GM18858 (cell line): ENCODE data around the gene RAD1.

Experiments
- ATAC-seq: cut with Tn5 transposase; IDR thresholded peaks from one replicate; pipeline ENCODE4 v1.9.1; 2021; ENCODE audit not compliant: unreplicated experiment

The RAD1 gene

GRCh38 chr5:34867660-34868059 lies 47.6 kb downstream of the RAD1 start:
- no peak for ATAC-seq

GRCh38 chr5:34866989-34867471 lies 48.3 kb downstream of the RAD1 start:
- no peak for ATAC-seq

GRCh38 chr5:34865091-34865490 lies 50.2 kb downstream of the RAD1 start:
- no peak for ATAC-seq

- ATAC-seq, result no peak
Observed at GRCh38 chr5:34863946-34864345, 51.4 kb downstream of the RAD1 start.

- no peak for ATAC-seq
Observed at GRCh38 chr5:34859253-34859652, 56.1 kb downstream of the RAD1 start.

- no peak for ATAC-seq
Observed at GRCh38 chr5:34858790-34859189, 56.5 kb downstream of the RAD1 start.

- ATAC-seq, result no peak
Observed at GRCh38 chr5:34857894-34858293, 57.4 kb downstream of the RAD1 start.

GRCh38 chr5:34857161-34857560 lies 58.1 kb downstream of the RAD1 start:
- no peak for ATAC-seq
